Sigmoid colon (tissue), 7 donors: ENCODE data around the gene CEP104. TPM values are rescaled to one million over a fixed set of nuclear protein-coding genes. Genes with fewer than 3 reads are reported as not detected.

Source experiments
- DNase-seq: peaks from one replicate; pipeline ENCODE4 v3.0.0-alpha.2; 2019
- H3K27ac ChIP-seq, 4 donors: fragments of 200-600 bp; sonication (generic); one replicate each; pipeline ENCODE4 v1.5.1; 2016 to 2019; ENCODE audit warnings: mild to moderate bottlenecking in 1 of 4
- H3K27me3 ChIP-seq, 3 donors: fragments of 200-600 bp; sonication (generic); one replicate each; pipeline ENCODE4 v1.5.1; 2019; ENCODE audit warnings: mild to moderate bottlenecking in 1 of 3
- H3K36me3 ChIP-seq, 4 donors: fragments of 200-600 bp; sonication (generic); one replicate each; pipeline ENCODE4 v1.5.1; 2016 to 2019
- H3K4me1 ChIP-seq, 4 donors: fragments of 200-600 bp; sonication (generic); one replicate each; pipeline ENCODE4 v1.5.1; 2017 to 2019
- H3K4me3 ChIP-seq, 4 donors: fragments of 200-600 bp; sonication (generic); one replicate each; pipeline ENCODE4 v1.5.1; 2017 to 2019; ENCODE audit warnings: mild to moderate bottlenecking in 2 of 4, moderate library complexity in 1 of 4
- H3K9me3 ChIP-seq, 4 donors: fragments of 200-600 bp in 3 of 4; sonication (generic) in 3 of 4; one replicate each; pipeline versions ENCODE4 v1.5.1 to v1.6.1; 2013 to 2019
- CTCF ChIP-seq, 4 experiments: fragments of 450-650 bp in 3 of 4; fragments of 200-600 bp in 1 of 4; IDR thresholded peaks; one replicate each; pipeline ENCODE4 v1.5.1; 2016 to 2019; ENCODE audit warnings: antibody characterized with exemption in 4 of 4, mild to moderate bottlenecking in 3 of 4, moderate library complexity in 2 of 4
- EP300 ChIP-seq, 4 donors: sonication (generic); formaldehyde crosslinking; IDR thresholded peaks; one replicate each; pipeline ENCODE4 v1.6.1; 2017; ENCODE audit warnings: antibody characterized with exemption in 4 of 4
- POLR2A ChIP-seq, 2 donors: fragments of 450-650 bp; IDR thresholded peaks; one replicate each; pipeline ENCODE4 v1.6.1; 2016; ENCODE audit warnings: antibody characterized with exemption in 2 of 2, mild to moderate bottlenecking in 2 of 2, moderate library complexity in 2 of 2
- POLR2AphosphoS5 ChIP-seq, 4 donors: sonication (generic); formaldehyde crosslinking; IDR thresholded peaks; one replicate each; pipeline ENCODE4 v1.6.1; 2017; ENCODE audit warnings: antibody characterized with exemption in 4 of 4
- WGBS, 2 donors: extraction: QIAGEN DNeasy Blood & Tissue Kit; methylation state at CpG; one replicate each; pipeline ENCODE4 v1.1.7; 2013; 5-methylcytosine and 5-hydroxymethylcytosine counted together
- intact Hi-C: fragments of 100-400 bp; cut with DNase I; formaldehyde crosslinking; loops from one replicate; pipeline ENCODE4 v1.15.1; 2023
- polyA plus RNA-seq, 3 donors: library from polyadenylated mRNA; stranded (reverse); fragments of 200-250 nt; gene quantifications; one replicate each; pipeline ENCODE4 v1.2.3, GENCODE V29; 2013
- total RNA-seq, 4 donors: library from RNA; depleted of rRNA; stranded (reverse); fragments of >200 nt; gene quantifications; one replicate each; pipeline ENCODE4 v1.1.0, GENCODE V29; 2016
- donor health status: healthy with polysubstance abuse.
- donor health status: Bipolar disorder and iron deficiency.
- donor health status: healthy.

Gene CEP104
- total and polyA plus RNA-seq, 7 donors, result 12.0 to 32.5 (median 21.6) TPM

GRCh38 chr1:3838788-3839187 lies 18.2 kb downstream of the CEP104 start:
- peaks cover 9 to 91% (median 58%) of the 10 kb centered on the region in 4 donors for H3K36me3 ChIP-seq
- WGBS, 2 donors, result 97 to 98% methylated on average over 11 of the region's 11 CpGs

GRCh38 chr1:3837685-3838084 lies 19.3 kb downstream of the CEP104 start:
- no peak for DNase-seq
- Histone ChIP-seq H3K4me3 (no peak overlapping the region), H3K4me1 (no peaks in the 10 kb centered on the region), H3K36me3 (peaks cover 5 to 91% (median 53%) of the 10 kb centered on the region in 4 donors), H3K27me3 (no peaks in the 10 kb centered on the region), H3K27ac (no peak overlapping the region), H3K9me3 (peaks cover 0 to 7% (median 2%) of the 10 kb centered on the region in 4 donors)
- TF ChIP-seq EP300 (IDR thresholded peaks at IDR 0.05), result no peak
- WGBS, 2 donors, result 96 to 100% methylated on average over 1 of the region's 1 CpG
- intact Hi-C loops, result no loop called here

More at GRCh38 chr1:3838788-3839187, 18.2 kb downstream of the CEP104 start:
- Histone ChIP-seq H3K4me3 (no peak overlapping the region), H3K9me3 (peaks cover 0 to 7% (median 2%) of the 10 kb centered on the region in 4 donors), H3K27ac (no peak overlapping the region), H3K4me1 (no peaks in the 10 kb centered on the region), H3K27me3 (no peaks in the 10 kb centered on the region)
- intact Hi-C loops, result no loop called here
- DNase-seq, result no peak
- TF ChIP-seq POLR2AphosphoS5 (IDR thresholded peaks at IDR 0.05) (no peak), CTCF (IDR thresholded peaks at IDR 0.05) (no peak), EP300 (IDR thresholded peaks at IDR 0.05) (no peak)

DNA sequence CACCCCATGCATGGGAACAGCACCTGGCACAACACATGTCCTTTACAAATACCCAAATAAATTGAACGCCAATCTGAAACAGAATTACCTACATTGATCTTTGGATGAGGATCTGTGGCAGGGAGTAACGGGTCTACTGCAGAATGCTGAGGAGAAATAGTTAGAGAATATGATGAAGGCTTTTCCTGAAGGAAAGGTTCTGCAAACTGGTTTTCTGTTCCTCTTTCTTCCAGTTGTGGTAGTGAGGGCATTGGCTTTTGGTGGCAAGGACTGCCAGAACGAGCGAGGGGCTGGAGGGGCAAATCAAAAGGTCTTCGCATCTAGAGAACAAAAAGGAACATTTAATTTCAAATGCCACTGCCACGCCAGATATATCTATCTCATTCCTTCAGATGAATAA lies 19.8 kb downstream of the CEP104 start:
- 97% methylated on average over 6 of the region's 6 CpGs for WGBS, 2 donors
- peak; percentile 3 for DNase-seq
- Histone ChIP-seq H3K4me1 (no peaks in the 10 kb centered on the region), H3K27ac (no peak overlapping the region), H3K36me3 (peaks cover under 1 to 91% (median 51%) of the 10 kb centered on the region in 4 donors), H3K4me3 (no peak overlapping the region), H3K9me3 (peaks cover 0 to 7% (median 2%) of the 10 kb centered on the region in 4 donors), H3K27me3 (no peaks in the 10 kb centered on the region)
- intact Hi-C loops, result no loop called here
- no peak for TF ChIP-seq EP300 (IDR thresholded peaks at IDR 0.05)
- no peak for TF ChIP-seq POLR2AphosphoS5 (IDR thresholded peaks at IDR 0.05)
- no peak for TF ChIP-seq CTCF (IDR thresholded peaks at IDR 0.05)
- TF ChIP-seq POLR2A (IDR thresholded peaks at IDR 0.05), result no peak

DNA sequence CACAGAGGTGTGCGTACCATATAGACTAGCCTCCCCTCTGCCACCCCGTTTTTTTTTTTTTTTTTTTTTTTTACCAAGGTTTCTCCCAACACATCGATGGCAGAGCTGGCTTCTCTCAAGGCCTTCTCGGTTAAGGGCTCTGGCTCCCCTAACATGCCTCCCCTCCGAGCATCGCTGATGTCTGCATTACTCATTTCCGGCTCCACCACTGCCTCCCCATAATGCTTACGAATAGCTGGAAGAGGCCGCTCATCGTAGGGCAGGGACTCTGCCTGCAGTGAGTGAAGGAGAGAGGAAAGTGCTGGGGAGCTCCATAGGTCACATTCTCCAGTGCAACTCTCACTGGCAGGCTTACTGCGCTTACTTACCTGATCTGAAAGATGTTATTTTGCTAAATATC lies 20.6 kb downstream of the CEP104 start:
- TF ChIP-seq POLR2A (IDR thresholded peaks at IDR 0.05) (no peak), CTCF (IDR thresholded peaks at IDR 0.05) (no peak), EP300 (IDR thresholded peaks at IDR 0.05) (no peak), POLR2AphosphoS5 (IDR thresholded peaks at IDR 0.05) (no peak)
- 97 to 98% methylated on average over 11 of the region's 11 CpGs for WGBS, 2 donors
- no peaks in the 10 kb centered on the region for H3K4me1 ChIP-seq
- H3K9me3 ChIP-seq, result peaks cover 0 to 7% (median 2%) of the 10 kb centered on the region in 4 donors
- no peak overlapping the region for H3K27ac ChIP-seq
- peaks cover 0 to 93% (median 51%) of the 10 kb centered on the region in 4 donors for H3K36me3 ChIP-seq
- intact Hi-C loops, result no loop called here
- no peaks in the 10 kb centered on the region for H3K27me3 ChIP-seq
- H3K4me3 ChIP-seq, result no peak overlapping the region
- peak; percentile 15 for DNase-seq

DNA sequence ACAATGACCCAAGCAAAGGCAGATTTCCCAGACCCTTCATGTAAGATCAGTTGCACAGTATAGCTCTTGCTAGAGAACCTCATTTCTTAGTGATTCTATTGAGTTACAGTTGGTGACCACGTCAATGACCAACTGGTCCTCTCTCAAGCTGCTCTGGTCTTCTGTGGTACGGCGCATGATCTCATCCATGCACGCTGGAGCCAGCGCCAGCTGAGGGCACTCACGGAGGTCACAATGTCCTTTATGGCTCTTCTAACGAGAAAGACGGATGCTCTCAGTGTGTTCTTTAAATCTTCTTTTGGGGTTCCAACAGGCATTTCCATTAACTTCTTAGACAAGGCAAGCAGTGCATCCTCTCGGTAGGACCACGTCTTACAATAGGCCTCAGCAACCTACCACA lies 22.3 kb downstream of the CEP104 start:
- peak; percentile 5 for DNase-seq
- TF ChIP-seq CTCF (IDR thresholded peaks at IDR 0.05), result no peak
- TF ChIP-seq POLR2AphosphoS5 (IDR thresholded peaks at IDR 0.05), result no peak
- no peak for TF ChIP-seq POLR2A (IDR thresholded peaks at IDR 0.05)
- TF ChIP-seq EP300 (IDR thresholded peaks at IDR 0.05), result no peak
- Histone ChIP-seq H3K27me3 (no peaks in the 10 kb centered on the region), H3K4me3 (no peak overlapping the region), H3K27ac (no peak overlapping the region), H3K4me1 (no peaks in the 10 kb centered on the region), H3K36me3 (peaks cover under 1 to 94% (median 56%) of the 10 kb centered on the region in 4 donors), H3K9me3 (peaks cover 0 to 7% (median 2%) of the 10 kb centered on the region in 4 donors)
- intact Hi-C loops, result no loop called here
- WGBS, 2 donors, result 93% methylated on average over 10 of the region's 10 CpGs
